Mesenchymal stem cell (in vitro differentiated cells and primary cell): Measurements from ENCODE around the gene BZW1.

ENCODE experiments used
- DNase-seq: peaks from one replicate; pipeline ENCODE4 v3.0.0-alpha.2; 2013
- H2AFZ ChIP-seq: one replicate; pipeline ENCODE4 v1.6.1; 2013; ENCODE audit warnings: low read depth, mild to moderate bottlenecking, control low read depth, inconsistent platforms, low read length, moderate library complexity
- H2AK5ac ChIP-seq: 2 replicates; pipeline ENCODE4 v1.6.1; 2013; ENCODE audit warnings: low read length, moderate library complexity, mild to moderate bottlenecking, inconsistent platforms; ENCODE audit not compliant: severe bottlenecking
- H2BK120ac ChIP-seq: one replicate; pipeline ENCODE4 v1.6.1; 2013; ENCODE audit warnings: low read depth, mild to moderate bottlenecking, inconsistent platforms, low read length, moderate library complexity
- H2BK12ac ChIP-seq, 2 experiments: one replicate each; pipeline ENCODE4 v1.6.1; 2013; ENCODE audit warnings: inconsistent platforms in 2 of 2, low read length in 2 of 2, mild to moderate bottlenecking in 2 of 2, moderate library complexity in 2 of 2, control low read depth in 1 of 2
- H2BK15ac ChIP-seq: one replicate; pipeline ENCODE4 v1.6.1; 2013; ENCODE audit warnings: mild to moderate bottlenecking, low read depth, inconsistent platforms; ENCODE audit not compliant: poor library complexity, severe bottlenecking
- H2BK5ac ChIP-seq: 2 replicates; pipeline ENCODE4 v1.6.1; 2013; ENCODE audit warnings: low read depth, mild to moderate bottlenecking, low read length, control low read depth, inconsistent platforms; ENCODE audit not compliant: poor library complexity, severe bottlenecking
- H3K14ac ChIP-seq, 2 experiments: one replicate each; pipeline ENCODE4 v1.6.1; 2013; ENCODE audit warnings: inconsistent platforms in 2 of 2, low read length in 2 of 2, control low read depth in 1 of 2, mild to moderate bottlenecking in 1 of 2, moderate library complexity in 1 of 2
- H3K18ac ChIP-seq, 2 experiments: one replicate each; pipeline ENCODE4 v1.6.1; 2013; ENCODE audit warnings: inconsistent platforms in 2 of 2, low read length in 2 of 2, control low read depth in 1 of 2, low read depth in 1 of 2, mild to moderate bottlenecking in 1 of 2
- H3K23ac ChIP-seq, 2 experiments: one replicate each; pipeline ENCODE4 v1.6.1; 2013; ENCODE audit warnings: inconsistent platforms in 2 of 2, low read length in 2 of 2, mild to moderate bottlenecking in 2 of 2, moderate library complexity in 2 of 2, control low read depth in 1 of 2
- H3K27ac ChIP-seq: 2 replicates; pipeline ENCODE4 v1.5.1; 2013; ENCODE audit warnings: mild to moderate bottlenecking, moderate library complexity, low read length, control low read depth, inconsistent platforms; ENCODE audit not compliant: poor library complexity, severe bottlenecking
- H3K27me3 ChIP-seq, 2 experiments: 2 replicates each; pipeline versions ENCODE4 v1.6.1 to v1.7.0; 2013; ENCODE audit warnings: low read length in 2 of 2, mild to moderate bottlenecking in 2 of 2, moderate library complexity in 2 of 2, control low read depth in 1 of 2, inconsistent platforms in 1 of 2; ENCODE audit not compliant: control insufficient read depth in 1 of 2, insufficient read depth in 1 of 2
- H3K36me3 ChIP-seq, 2 experiments: 2 replicates each; pipeline versions ENCODE4 v1.6.1 to v1.7.0; 2013; ENCODE audit warnings: low read length in 2 of 2, control low read depth in 1 of 2, inconsistent platforms in 1 of 2, low read depth in 1 of 2, mild to moderate bottlenecking in 1 of 2; ENCODE audit not compliant: insufficient read depth in 2 of 2, control insufficient read depth in 1 of 2
- H3K4ac ChIP-seq, 2 experiments: one replicate each; pipeline ENCODE4 v1.6.1; 2013; ENCODE audit warnings: inconsistent platforms in 2 of 2, low read length in 2 of 2, mild to moderate bottlenecking in 2 of 2, moderate library complexity in 2 of 2, control low read depth in 1 of 2, low read depth in 1 of 2
- H3K4me1 ChIP-seq: 2 replicates; pipeline ENCODE4 v1.6.1; 2013; ENCODE audit warnings: low read depth, low read length, control low read depth; ENCODE audit not compliant: control insufficient read depth, insufficient read depth
- H3K4me2 ChIP-seq: 2 replicates; pipeline ENCODE4 v1.6.1; 2013; ENCODE audit warnings: low read length, mild to moderate bottlenecking, inconsistent platforms; ENCODE audit not compliant: poor library complexity, severe bottlenecking
- H3K4me3 ChIP-seq, 2 experiments: 2 replicates each; pipeline versions ENCODE4 v1.5.1 to v1.7.0; 2013; ENCODE audit warnings: low read length in 2 of 2, mild to moderate bottlenecking in 2 of 2, control low read depth in 1 of 2, low read depth in 1 of 2; ENCODE audit not compliant: insufficient read depth in 1 of 2
- H3K79me1 ChIP-seq: replicated peaks from 2 replicates; pipeline ENCODE4 v1.6.1; 2013; ENCODE audit warnings: mild to moderate bottlenecking, control low read depth, low read length, inconsistent platforms; ENCODE audit not compliant: poor library complexity, severe bottlenecking
- H3K9ac ChIP-seq: 2 replicates; pipeline ENCODE4 v1.7.0; 2013; ENCODE audit warnings: mild to moderate bottlenecking, low read length, moderate library complexity
- H3K9me3 ChIP-seq: 2 replicates; pipeline ENCODE4 v1.7.0; 2013; ENCODE audit warnings: mild to moderate bottlenecking, low read length; ENCODE audit not compliant: control insufficient read depth
- H4K8ac ChIP-seq: one replicate; pipeline ENCODE4 v1.6.1; 2013; ENCODE audit warnings: inconsistent platforms, mild to moderate bottlenecking, low read length, moderate library complexity
- H4K91ac ChIP-seq: one replicate; pipeline ENCODE4 v1.6.1; 2013; ENCODE audit warnings: mild to moderate bottlenecking, low read length, inconsistent platforms
- WGBS: methylation state at CpG from one replicate; pipeline ENCODE4 v1.1.7; 2013; ENCODE audit warnings: mixed read lengths; 5-methylcytosine and 5-hydroxymethylcytosine counted together

Gene BZW1

GRCh38 chr2:200845194-200845593, 33.5 kb downstream of the BZW1 start:
- no peaks in the 10 kb centered on the region for H3K9me3 ChIP-seq
- no peak overlapping the region for H2AFZ ChIP-seq
- WGBS = 97% methylated on average over 5 of the region's 5 CpGs
- H3K23ac ChIP-seq = no peak overlapping the region
- H3K4me2 ChIP-seq = no peak overlapping the region
- H2BK5ac ChIP-seq = no peak overlapping the region
- no peaks in the 10 kb centered on the region for H3K27me3 ChIP-seq
- no peaks in the 10 kb centered on the region for H3K4me1 ChIP-seq
- H2BK12ac ChIP-seq = no peak overlapping the region
- H4K8ac ChIP-seq = no peak overlapping the region
- no peak overlapping the region for H4K91ac ChIP-seq
- H2BK120ac ChIP-seq = no peak overlapping the region
- peaks cover 0 to under 1% of the 10 kb centered on the region in 2 experiments for H3K36me3 ChIP-seq
- H3K27ac ChIP-seq = no peak overlapping the region
- no peak overlapping the region for H3K9ac ChIP-seq
- H3K14ac ChIP-seq = peak overlapping the region in 1 of 2 experiments; percentile 46
- H3K4ac ChIP-seq = no peak overlapping the region
- no peak overlapping the region for H2BK15ac ChIP-seq
- no peak overlapping the region for H3K18ac ChIP-seq
- H3K4me3 ChIP-seq = no peak overlapping the region
- H2AK5ac ChIP-seq = no peak overlapping the region
- no peak for DNase-seq
- H3K79me1 ChIP-seq = no peaks in the 10 kb centered on the region

- Histone ChIP-seq H4K91ac (no peak overlapping the region), H3K14ac (no peak overlapping the region), H2BK120ac (no peak overlapping the region), H3K79me1 (no peaks in the 10 kb centered on the region), H3K36me3 (peaks cover 4 to 5% of the 10 kb centered on the region in 2 experiments), H2AK5ac (no peak overlapping the region), H3K4me2 (no peak overlapping the region), H3K27me3 (no peaks in the 10 kb centered on the region), H4K8ac (no peak overlapping the region), H3K4me1 (no peaks in the 10 kb centered on the region), H3K4ac (no peak overlapping the region), H2BK5ac (no peak overlapping the region), H3K9me3 (no peaks in the 10 kb centered on the region), H3K4me3 (no peak overlapping the region), H3K18ac (no peak overlapping the region), H2BK15ac (no peak overlapping the region), H3K27ac (no peak overlapping the region), H3K9ac (no peak overlapping the region), H3K23ac (no peak overlapping the region), H2BK12ac (no peak overlapping the region), H2AFZ (no peak overlapping the region)
- DNase-seq = no peak
- WGBS = 91% methylated on average over 10 of the region's 10 CpGs
These were observed 34.1 kb downstream of the BZW1 start for GRCh38 chr2:200845669-200846325.

DNA sequence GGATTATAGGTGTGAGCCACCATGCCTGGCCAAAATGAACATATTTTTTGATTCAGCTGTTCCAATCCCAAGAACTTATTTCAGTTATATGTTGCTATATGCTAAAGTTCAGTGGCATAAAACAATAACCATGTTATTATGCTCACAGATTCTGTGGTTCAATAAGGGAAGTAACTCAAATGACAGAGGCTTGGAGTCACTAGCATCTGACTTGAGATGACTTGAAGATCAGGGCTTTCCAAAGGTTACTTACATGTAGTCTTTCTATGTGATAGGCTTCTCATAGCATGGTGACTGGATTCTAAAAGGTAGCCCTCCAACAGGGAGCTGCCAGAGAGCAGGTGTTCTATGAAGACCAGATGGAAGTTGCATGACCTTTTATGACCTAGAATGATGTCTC, 35.6 kb downstream of the BZW1 start:
- Histone ChIP-seq H3K4me2 (no peak overlapping the region), H3K9ac (no peak overlapping the region), H3K36me3 (peaks cover 11 to 18% of the 10 kb centered on the region in 2 experiments), H3K27ac (no peak overlapping the region), H2BK15ac (no peak overlapping the region), H3K79me1 (peaks cover under 1% of the 10 kb centered on the region), H2AFZ (no peak overlapping the region), H2BK120ac (no peak overlapping the region), H4K8ac (no peak overlapping the region), H2AK5ac (no peak overlapping the region), H2BK5ac (no peak overlapping the region), H2BK12ac (no peak overlapping the region), H3K23ac (no peak overlapping the region), H4K91ac (no peak overlapping the region), H3K4me1 (no peaks in the 10 kb centered on the region), H3K4me3 (no peak overlapping the region), H3K18ac (no peak overlapping the region), H3K4ac (no peak overlapping the region), H3K9me3 (no peaks in the 10 kb centered on the region), H3K14ac (no peak overlapping the region), H3K27me3 (no peaks in the 10 kb centered on the region)
- DNase-seq = no peak

DNA sequence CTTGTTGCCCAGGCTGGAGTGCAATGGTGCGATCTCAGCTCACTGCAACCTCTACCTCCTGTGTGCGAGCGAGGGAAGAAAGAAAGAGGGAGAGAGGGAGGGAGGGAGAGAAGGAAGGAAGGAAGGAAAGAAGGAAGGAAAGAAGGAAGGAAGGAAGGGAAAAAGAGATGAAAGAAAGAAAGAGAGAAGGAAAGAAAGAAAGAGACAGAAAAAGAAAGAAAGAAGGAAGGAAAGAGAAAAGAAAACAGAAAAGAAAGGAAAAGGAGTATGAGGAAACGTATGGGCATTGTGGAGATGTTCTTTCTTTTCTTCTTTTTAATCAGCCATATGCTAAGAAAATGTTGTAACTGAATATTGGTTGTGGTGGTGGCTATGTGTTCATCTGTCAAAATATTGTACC, 36.2 kb downstream of the BZW1 start:
- peaks cover 3% of the 10 kb centered on the region for H3K79me1 ChIP-seq
- H3K4me2 ChIP-seq = no peak overlapping the region
- no peak overlapping the region for H4K8ac ChIP-seq
- no peak overlapping the region for H2AFZ ChIP-seq
- no peaks in the 10 kb centered on the region for H3K4me1 ChIP-seq
- no peak overlapping the region for H2BK5ac ChIP-seq
- H3K4me3 ChIP-seq = no peak overlapping the region
- no peak overlapping the region for H3K27ac ChIP-seq
- H3K4ac ChIP-seq = no peak overlapping the region
- H3K27me3 ChIP-seq = no peaks in the 10 kb centered on the region
- no peak for DNase-seq
- no peak overlapping the region for H3K9ac ChIP-seq
- no peak overlapping the region for H4K91ac ChIP-seq
- no peak overlapping the region for H2AK5ac ChIP-seq
- H3K18ac ChIP-seq = no peak overlapping the region
- H3K36me3 ChIP-seq = peaks cover 11 to 25% of the 10 kb centered on the region in 2 experiments
- H3K9me3 ChIP-seq = no peaks in the 10 kb centered on the region
- H2BK12ac ChIP-seq = no peak overlapping the region
- no peak overlapping the region for H3K23ac ChIP-seq
- H2BK15ac ChIP-seq = no peak overlapping the region
- H2BK120ac ChIP-seq = no peak overlapping the region
- H3K14ac ChIP-seq = no peak overlapping the region
- WGBS = 88% methylated on average over 4 of the region's 4 CpGs
